Left lobe of liver (tissue), 2 donors: ENCODE data around the gene VTI1A. TPM values are rescaled to one million over a fixed set of nuclear protein-coding genes. Genes with fewer than 3 reads are reported as not detected.
"Not testable (repeated sequence)": the region's sequence is repeated elsewhere in the genome, so short reads cannot be mapped to it uniquely, and the experiment has no call there.

Experiments
- ATAC-seq: fragments of 200-7000 bp; cut with Tn5 transposase; one replicate; pipeline ENCODE4 v1.9.1; 2020; ENCODE audit warnings: mild to moderate bottlenecking, moderate library complexity
- DNase-seq: peaks from one replicate; pipeline ENCODE4 v3.0.0-alpha.2; 2020; ENCODE audit warnings: low spot score
- total RNA-seq: library from RNA; stranded (reverse); gene quantifications from one replicate; pipeline ENCODE4 v1.2.1, GENCODE V29; 2021
- donor health status: DM: no; HTN: no; CAD: no; lungs with moderate emphysema.
- donor health status: DM: no; HTN: yes; CAD: no.

VTI1A gene
- total RNA-seq, 1 donor from 2014 or later, result 9.9 TPM

GRCh38 chr10:112536663-112537062 lies 89.6 kb downstream of the VTI1A start:
- ATAC-seq (no peak), DNase-seq (no peak)

GRCh38 chr10:112538168-112538567 lies 91.2 kb downstream of the VTI1A start:
- no peak for ATAC-seq
- DNase-seq, result no peak

GRCh38 chr10:112539340-112539739 lies 92.3 kb downstream of the VTI1A start:
- no peak for DNase-seq
- no peak for ATAC-seq

- DNase-seq, ATAC-seq: not testable (repeated sequence)
Observed at GRCh38 chr10:112542823-112543222, 95.8 kb downstream of the VTI1A start.

- no peak for ATAC-seq
- no peak for DNase-seq
Observed at GRCh38 chr10:112546474-112546873, 99.5 kb downstream of the VTI1A start.

- ATAC-seq, result no peak
- DNase-seq, result no peak
Observed at GRCh38 chr10:112548535-112549276, 101.7 kb downstream of the VTI1A start.

- peak; percentile 67 for ATAC-seq
- DNase-seq, result no peak
Observed at GRCh38 chr10:112552593-112553110, 105.6 kb downstream of the VTI1A start.

GRCh38 chr10:112553315-112553714 lies 106.3 kb downstream of the VTI1A start:
- DNase-seq, result no peak

GRCh38 chr10:112554263-112554662 lies 107.2 kb downstream of the VTI1A start:
- ATAC-seq, result no peak
- DNase-seq, result no peak

More at GRCh38 chr10:112553315-112553714, 106.3 kb downstream of the VTI1A start:
- ATAC-seq, result no peak

- DNase-seq (no peak), ATAC-seq (no peak)
Observed at GRCh38 chr10:112557197-112557596, 110.2 kb downstream of the VTI1A start.

- ATAC-seq, result no peak
- no peak for DNase-seq
Observed at GRCh38 chr10:112558476-112559142, 111.6 kb downstream of the VTI1A start.

GRCh38 chr10:112559349-112559748 lies 112.3 kb downstream of the VTI1A start:
- ATAC-seq (no peak), DNase-seq (no peak)

GRCh38 chr10:112562122-112562521 lies 115.1 kb downstream of the VTI1A start:
- no peak for DNase-seq

GRCh38 chr10:112562809-112563663 lies 116.0 kb downstream of the VTI1A start:
- ATAC-seq (no peak), DNase-seq (no peak)

More at GRCh38 chr10:112562122-112562521, 115.1 kb downstream of the VTI1A start:
- no peak for ATAC-seq

GRCh38 chr10:112564337-112564736 lies 117.3 kb downstream of the VTI1A start:
- DNase-seq (no peak), ATAC-seq (peak; percentile 31)

GRCh38 chr10:112565434-112566053 lies 118.5 kb downstream of the VTI1A start:
- no peak for DNase-seq
- peak; percentile 95 for ATAC-seq

GRCh38 chr10:112570585-112570984 lies 123.6 kb downstream of the VTI1A start:
- ATAC-seq, result no peak
- no peak for DNase-seq

- ATAC-seq, result no peak
- DNase-seq, result no peak
Observed at GRCh38 chr10:112579578-112579977, 132.6 kb downstream of the VTI1A start.

GRCh38 chr10:112580267-112580666 lies 133.3 kb downstream of the VTI1A start:
- no peak for DNase-seq
- ATAC-seq, result no peak

GRCh38 chr10:112581921-112582320 lies 134.9 kb downstream of the VTI1A start:
- DNase-seq (no peak), ATAC-seq (no peak)
